ENCODE data around the gene TAL2. TPM values are rescaled to one million over a fixed set of nuclear protein-coding genes. Genes with fewer than 3 reads are reported as not detected.

TAL2 gene
- total and polyA plus RNA-seq, 2 donors (not counting 1 experiment from before 2014, with no cell fraction given), result 0.37 to 7.0 TPM

DNA sequence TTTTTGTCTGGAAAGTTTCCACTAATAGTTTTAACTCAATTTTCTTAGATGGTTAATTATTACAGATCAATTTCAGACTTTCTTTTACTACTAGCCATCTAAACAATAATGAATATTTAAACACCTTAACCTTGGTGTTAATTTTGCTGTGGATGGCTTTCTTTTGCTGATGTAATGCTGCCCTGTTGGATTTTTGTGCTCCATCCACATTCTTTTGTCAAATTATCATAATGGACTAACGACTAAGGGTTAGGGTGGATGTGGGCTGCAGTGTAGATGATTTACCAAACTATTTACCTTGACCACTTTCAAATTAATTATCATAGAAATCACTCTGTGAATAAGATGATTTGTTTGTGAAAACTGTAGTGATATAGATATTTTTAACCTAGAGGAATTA is 16.5 kb downstream of the TAL2 start:
- H3K36me3 ChIP-seq (replicated peaks in 1 of 2; ENCODE audit: control extremely low read depth in 1 of 2, control insufficient read depth in 1 of 2, extremely low read depth in 1 of 2, insufficient read depth in 2 of 2, low read length in 1 of 2), result no peaks in the 10 kb centered on the region
- H3K4me2 ChIP-seq (replicated peaks; ENCODE audit: low read depth, low read length, poor library complexity, severe bottlenecking), result no peak overlapping the region

DNA sequence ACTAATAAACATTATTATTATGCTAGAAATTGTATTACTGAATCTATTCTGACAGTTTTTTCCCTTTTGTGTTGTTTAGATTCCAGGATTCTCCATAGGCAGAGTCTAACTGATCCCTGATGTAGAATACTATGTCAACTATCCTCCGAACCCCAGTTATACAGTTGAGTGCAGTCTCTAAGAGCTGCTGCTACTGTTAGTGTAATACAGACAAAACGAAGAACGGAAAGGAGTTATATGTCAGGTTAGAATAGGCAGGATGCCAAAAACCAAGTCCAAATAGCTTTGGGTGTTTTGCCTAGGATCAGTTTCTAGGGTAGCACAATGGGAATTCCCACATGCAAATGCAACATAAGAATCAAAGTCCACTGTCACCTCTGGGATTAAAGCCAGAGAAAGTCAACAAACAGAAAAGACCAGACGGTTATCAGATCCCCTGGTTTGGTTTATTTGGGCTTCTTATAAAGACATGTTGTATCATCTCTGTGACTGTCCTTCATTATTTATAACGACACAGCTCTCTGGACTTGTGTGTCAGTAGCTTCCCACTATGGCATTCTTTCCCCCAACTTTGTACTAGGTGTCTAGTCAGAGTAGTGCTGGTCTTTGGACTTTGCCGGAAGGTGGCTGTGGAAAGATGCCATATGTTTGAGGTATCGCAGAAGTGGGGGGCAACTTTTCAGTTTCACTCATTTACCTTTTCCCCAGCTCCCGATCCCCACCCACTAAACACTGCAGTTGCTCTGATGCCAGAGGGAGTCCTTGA is 17.2 kb downstream of the TAL2 start:
- no peaks in the 10 kb centered on the region for H3K4me1 ChIP-seq (ENCODE audit: control insufficient read depth in 2 of 2, insufficient read depth in 2 of 2, low read length in 2 of 2)
- H3K9ac ChIP-seq (ENCODE audit: low read length), result no peak overlapping the region
- CTCF ChIA-PET, result interaction anchor here (1.3 kb wide), 1 partner anchor 39 kb away, joined by 6 read pairs; no protein-coding TSS in a partner anchor
- POLR2A ChIA-PET, result no interaction called here
- peaks cover 4% of the 10 kb centered on the region for H3K27me3 Mint-ChIP-seq
- no peaks in the 10 kb centered on the region for H3K4me1 Mint-ChIP-seq
- DNase-seq, result no peak
- no peaks in the 10 kb centered on the region for H3K36me3 ChIP-seq (replicated peaks in 1 of 2; ENCODE audit: control extremely low read depth in 1 of 2, control insufficient read depth in 1 of 2, extremely low read depth in 1 of 2, insufficient read depth in 2 of 2, low read length in 1 of 2)
- intact Hi-C loops (cut with micrococcal nuclease), result no loop called here
- no peak for ATAC-seq (ENCODE audit: low read depth)
- no peak overlapping the region for H3K27ac ChIP-seq (ENCODE audit: low read length in 2 of 2)
- no peak overlapping the region for H3K4me3 ChIP-seq (ENCODE audit: control extremely low read depth in 1 of 5, extremely low read depth in 1 of 5, insufficient read depth in 1 of 5, low read depth in 2 of 5, low read length in 4 of 5)
- TF ChIP-seq EZH2 (IDR thresholded peaks at IDR 0.05; ENCODE audit: borderline replicate concordance, insufficient read depth, low read depth, low read length, poor library complexity, severe bottlenecking), result no peak
- TF ChIP-seq, protein P1, sequence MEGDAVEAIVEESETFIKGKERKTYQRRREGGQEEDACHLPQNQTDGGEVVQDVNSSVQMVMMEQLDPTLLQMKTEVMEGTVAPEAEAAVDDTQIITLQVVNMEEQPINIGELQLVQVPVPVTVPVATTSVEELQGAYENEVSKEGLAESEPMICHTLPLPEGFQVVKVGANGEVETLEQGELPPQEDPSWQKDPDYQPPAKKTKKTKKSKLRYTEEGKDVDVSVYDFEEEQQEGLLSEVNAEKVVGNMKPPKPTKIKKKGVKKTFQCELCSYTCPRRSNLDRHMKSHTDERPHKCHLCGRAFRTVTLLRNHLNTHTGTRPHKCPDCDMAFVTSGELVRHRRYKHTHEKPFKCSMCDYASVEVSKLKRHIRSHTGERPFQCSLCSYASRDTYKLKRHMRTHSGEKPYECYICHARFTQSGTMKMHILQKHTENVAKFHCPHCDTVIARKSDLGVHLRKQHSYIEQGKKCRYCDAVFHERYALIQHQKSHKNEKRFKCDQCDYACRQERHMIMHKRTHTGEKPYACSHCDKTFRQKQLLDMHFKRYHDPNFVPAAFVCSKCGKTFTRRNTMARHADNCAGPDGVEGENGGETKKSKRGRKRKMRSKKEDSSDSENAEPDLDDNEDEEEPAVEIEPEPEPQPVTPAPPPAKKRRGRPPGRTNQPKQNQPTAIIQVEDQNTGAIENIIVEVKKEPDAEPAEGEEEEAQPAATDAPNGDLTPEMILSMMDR (IDR thresholded peaks at IDR 0.05), result no peak
- H3K4me3 Mint-ChIP-seq, result no peak overlapping the region
- H3K4me2 ChIP-seq (replicated peaks; ENCODE audit: low read depth, low read length, poor library complexity, severe bottlenecking), result no peak overlapping the region
- WGBS (ENCODE audit: insufficient coverage), result 90% methylated on average over 2 of the region's 8 CpGs
- no peaks in the 10 kb centered on the region for H3K9me3 ChIP-seq (ENCODE audit: control extremely low read depth in 1 of 3, control insufficient read depth in 2 of 3, insufficient read depth in 1 of 3, low read length in 2 of 3)
- H3K79me2 ChIP-seq (ENCODE audit: control insufficient read depth, insufficient read depth, low read length), result no peaks in the 10 kb centered on the region
- no peak overlapping the region for H2AFZ ChIP-seq (ENCODE audit: insufficient read depth, low read depth, low read length, poor library complexity, severe bottlenecking)
- no peaks in the 10 kb centered on the region for H4K20me1 ChIP-seq (ENCODE audit: control insufficient read depth, insufficient read depth, low read length, poor library complexity, severe bottlenecking)
- H3K27me3 ChIP-seq (replicated peaks in 1 of 4; ENCODE audit: control extremely low read depth in 1 of 4, control insufficient read depth in 3 of 4, insufficient read depth in 4 of 4, low read length in 3 of 4), result no peaks in the 10 kb centered on the region
- H3K27ac Mint-ChIP-seq, result no peak overlapping the region
- no peaks in the 10 kb centered on the region for H3K9me3 Mint-ChIP-seq (ENCODE audit: insufficient read depth)

More for the DNA sequence above, 16.5 kb downstream of the TAL2 start:
- H3K4me1 Mint-ChIP-seq, result peaks cover 2% of the 10 kb centered on the region
- Histone ChIP-seq H4K20me1 (ENCODE audit: control insufficient read depth, insufficient read depth, low read length, poor library complexity, severe bottlenecking) (no peaks in the 10 kb centered on the region), H3K4me3 (ENCODE audit: control extremely low read depth in 1 of 5, extremely low read depth in 1 of 5, insufficient read depth in 1 of 5, low read depth in 2 of 5, low read length in 4 of 5) (no peak overlapping the region), H3K9me3 (ENCODE audit: control extremely low read depth in 1 of 3, control insufficient read depth in 2 of 3, insufficient read depth in 1 of 3, low read length in 2 of 3) (peaks cover 0 to 5% (median 0%) of the 10 kb centered on the region in 3 donors), H2AFZ (ENCODE audit: insufficient read depth, low read depth, low read length, poor library complexity, severe bottlenecking) (no peak overlapping the region), H3K9ac (ENCODE audit: low read length) (no peak overlapping the region), H3K4me1 (ENCODE audit: control insufficient read depth in 2 of 2, insufficient read depth in 2 of 2, low read length in 2 of 2) (peaks cover 4 to 5% of the 10 kb centered on the region in 2 donors), H3K79me2 (ENCODE audit: control insufficient read depth, insufficient read depth, low read length) (no peaks in the 10 kb centered on the region), H3K27me3 (replicated peaks in 1 of 4; ENCODE audit: control extremely low read depth in 1 of 4, control insufficient read depth in 3 of 4, insufficient read depth in 4 of 4, low read length in 3 of 4) (no peaks in the 10 kb centered on the region), H3K27ac (ENCODE audit: low read length in 2 of 2) (no peak overlapping the region)
- no peak overlapping the region for H3K27ac Mint-ChIP-seq
- no peaks in the 10 kb centered on the region for H3K9me3 Mint-ChIP-seq (ENCODE audit: insufficient read depth)
- H3K27me3 Mint-ChIP-seq, result peaks cover 4% of the 10 kb centered on the region
- ChIA-PET CTCF (interaction anchor here (0.6 to 1.7 kb wide), 2 partner anchors 8 to 15 kb away, joined by 3 read pairs; no protein-coding TSS in a partner anchor), POLR2A (interaction anchor here (0.8 kb wide), 1 partner anchor 16 kb away, joined by 5 read pairs; the partner anchor contains the start of gene TAL2)
- ATAC-seq (ENCODE audit: low read depth), result no peak
- H3K4me3 Mint-ChIP-seq, result no peak overlapping the region
- WGBS (ENCODE audit: insufficient coverage), result no CpG with 5 or more reads among the region's 1 CpG
- DNase-seq, result no peak
- TF ChIP-seq, protein P1 (IDR thresholded peaks at IDR 0.05), result no peak
- TF ChIP-seq EZH2 (IDR thresholded peaks at IDR 0.05; ENCODE audit: borderline replicate concordance, insufficient read depth, low read depth, low read length, poor library complexity, severe bottlenecking), result no peak
- intact Hi-C loops (cut with micrococcal nuclease), result no loop called here

Data from B cell (primary cell).